ENCODE data around the gene PLXNA3.
A peak's percentile ranks its signal among the peaks of the same experiment; 100 is the strongest.
"Not testable (repeated sequence)": the region's sequence is repeated elsewhere in the genome, so short reads cannot be mapped to it uniquely, and the experiment has no call there.

Gene PLXNA3

DNA sequence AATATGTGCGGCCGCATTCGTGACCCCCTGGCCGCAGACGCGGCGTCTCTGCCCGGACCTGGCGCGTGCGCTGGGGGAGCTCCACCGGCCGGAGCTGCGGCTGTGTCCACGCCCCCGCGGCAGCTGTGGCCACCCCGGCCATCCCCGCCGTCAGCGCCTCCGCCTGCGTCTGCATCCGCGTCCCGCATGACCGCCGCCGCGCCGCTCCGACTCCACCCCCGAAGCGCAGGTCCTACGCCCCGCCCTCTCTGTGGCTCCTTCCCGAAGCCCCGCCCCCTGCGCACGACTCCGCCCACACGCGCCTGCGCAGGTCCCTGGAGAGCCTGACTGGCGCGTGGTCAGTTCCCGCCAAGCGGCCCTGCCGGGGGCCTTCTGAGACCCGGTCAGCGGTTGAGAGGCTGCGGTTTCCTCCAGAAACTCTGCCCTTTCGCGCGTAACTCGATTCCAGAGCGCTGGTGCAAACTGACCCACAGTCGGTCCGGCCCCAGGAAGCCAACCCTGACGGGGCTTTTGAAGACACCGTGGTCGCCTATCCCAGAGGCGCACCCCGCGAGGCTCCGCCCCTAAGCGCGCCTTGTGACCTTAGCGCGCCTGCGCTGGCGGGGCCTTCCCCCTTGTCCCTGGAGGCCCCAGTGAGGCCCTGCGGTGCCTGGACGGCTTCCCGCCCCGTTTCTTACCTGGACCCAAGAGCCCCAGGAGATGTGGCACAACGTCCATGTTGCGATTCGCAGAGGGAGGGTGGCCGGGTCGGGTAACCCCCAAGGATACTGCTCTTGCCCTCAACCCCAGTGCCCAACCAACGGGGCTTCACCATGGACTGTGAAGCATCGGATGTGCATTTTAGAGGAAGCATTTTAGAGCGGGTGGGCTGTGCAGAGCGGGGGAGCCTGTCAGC, 20.9 kb downstream of the PLXNA3 start, which contains the start of gene LAGE3:
Gene LAGE3 (minus strand): TSS at position 554 of the 895 bp plus-strand sequence. CDS start 366 bp downstream, at position 188.
- DNase-seq (ENCODE audit: low read depth): peak; percentile 56

DNA sequence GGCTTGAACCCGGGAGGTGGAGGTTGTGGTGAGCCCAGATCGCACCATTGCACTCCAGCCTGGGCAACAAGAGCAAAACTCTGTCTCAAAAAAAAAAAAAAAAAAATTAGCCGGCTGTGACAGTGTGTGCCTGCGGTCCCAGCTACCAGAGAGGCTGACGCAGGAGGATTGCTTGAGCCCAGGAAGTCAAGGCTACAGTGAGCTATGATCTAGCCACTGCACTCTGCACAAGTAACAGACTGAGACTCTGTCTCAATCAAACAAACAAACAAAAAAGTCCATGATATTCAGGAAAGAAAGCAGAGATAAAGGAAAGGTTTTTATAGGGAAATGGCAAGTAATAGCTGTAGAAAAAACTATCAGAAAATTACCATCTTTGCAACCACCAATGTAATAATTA, 23.1 kb downstream of the PLXNA3 start:
- DNase-seq (ENCODE audit: low read depth): no peak

DNA sequence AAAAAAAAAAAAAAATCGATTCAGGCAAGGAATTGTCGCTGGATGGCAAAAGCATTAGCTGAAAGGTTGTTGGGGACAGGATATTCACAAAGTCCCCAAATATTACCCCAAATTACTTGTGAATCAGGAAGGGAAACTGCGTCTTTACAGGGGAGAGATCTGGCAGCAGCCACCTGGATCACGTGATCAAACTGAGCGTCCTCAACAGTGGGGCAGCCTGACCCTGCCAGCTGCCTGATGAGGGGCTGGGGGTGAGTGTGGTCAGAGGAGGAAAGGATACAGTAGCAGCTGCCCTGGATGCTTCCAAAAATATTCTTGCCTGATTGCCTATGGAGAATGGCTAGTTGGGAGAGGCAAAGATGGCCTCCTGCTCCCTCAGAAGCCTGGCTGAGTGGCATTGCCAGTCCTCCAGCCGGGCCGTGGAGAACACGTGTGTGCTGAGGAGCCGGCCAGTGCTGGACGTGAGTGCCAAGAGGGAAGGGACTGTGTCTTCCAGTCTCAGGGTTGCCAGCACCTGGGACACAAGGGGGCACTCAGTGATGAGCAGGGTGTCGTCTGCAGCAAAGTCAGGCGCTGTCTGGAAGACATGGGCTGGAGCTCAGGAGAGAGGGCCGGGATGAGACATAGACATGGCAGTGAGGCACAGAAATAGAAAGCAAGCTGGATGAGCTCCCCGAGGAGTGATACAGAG, 24.0 kb downstream of the PLXNA3 start:
- DNase-seq (ENCODE audit: low read depth): no peak

DNA sequence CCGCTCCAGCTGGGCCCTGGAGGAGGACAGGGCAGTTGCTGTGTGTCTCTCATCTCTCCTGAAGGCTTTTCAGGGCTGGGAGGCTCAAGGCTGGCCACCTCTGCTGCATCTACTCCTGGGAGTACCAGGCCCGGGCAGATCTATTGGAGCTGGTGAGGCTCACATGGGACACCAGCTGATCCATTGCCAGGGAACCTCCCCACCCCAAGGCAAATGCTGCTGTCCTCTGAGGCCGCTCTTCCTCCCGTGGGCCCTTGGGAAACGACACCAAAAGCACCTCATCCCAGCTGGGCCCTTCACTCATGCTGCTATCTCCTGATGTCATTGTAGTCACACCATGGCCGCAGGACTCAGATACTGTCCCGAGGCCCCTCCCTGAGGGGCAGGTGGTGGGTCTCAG, 24.7 kb downstream of the PLXNA3 start:
- DNase-seq (ENCODE audit: low read depth): no peak

DNA sequence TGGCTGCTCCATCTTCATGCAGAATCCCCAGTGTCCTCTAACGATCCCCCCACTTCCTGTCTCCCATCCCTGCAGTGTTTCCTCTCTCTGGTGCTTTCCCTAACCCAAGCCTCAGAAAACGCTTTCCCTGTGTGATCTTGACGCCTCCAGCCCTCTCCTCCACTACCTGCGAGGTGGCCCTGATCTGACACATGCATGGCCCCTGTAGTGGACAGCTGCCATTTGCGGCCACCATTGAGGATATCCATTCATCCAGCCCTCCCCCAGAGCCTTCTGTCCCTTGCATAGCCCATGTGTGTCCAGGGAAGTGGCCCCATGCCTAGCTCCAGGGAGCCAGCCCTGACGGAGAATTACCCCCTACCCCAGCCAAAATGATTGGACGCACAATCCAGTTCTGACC, 25.2 kb downstream of the PLXNA3 start:
- DNase-seq (ENCODE audit: low read depth): no peak

DNA sequence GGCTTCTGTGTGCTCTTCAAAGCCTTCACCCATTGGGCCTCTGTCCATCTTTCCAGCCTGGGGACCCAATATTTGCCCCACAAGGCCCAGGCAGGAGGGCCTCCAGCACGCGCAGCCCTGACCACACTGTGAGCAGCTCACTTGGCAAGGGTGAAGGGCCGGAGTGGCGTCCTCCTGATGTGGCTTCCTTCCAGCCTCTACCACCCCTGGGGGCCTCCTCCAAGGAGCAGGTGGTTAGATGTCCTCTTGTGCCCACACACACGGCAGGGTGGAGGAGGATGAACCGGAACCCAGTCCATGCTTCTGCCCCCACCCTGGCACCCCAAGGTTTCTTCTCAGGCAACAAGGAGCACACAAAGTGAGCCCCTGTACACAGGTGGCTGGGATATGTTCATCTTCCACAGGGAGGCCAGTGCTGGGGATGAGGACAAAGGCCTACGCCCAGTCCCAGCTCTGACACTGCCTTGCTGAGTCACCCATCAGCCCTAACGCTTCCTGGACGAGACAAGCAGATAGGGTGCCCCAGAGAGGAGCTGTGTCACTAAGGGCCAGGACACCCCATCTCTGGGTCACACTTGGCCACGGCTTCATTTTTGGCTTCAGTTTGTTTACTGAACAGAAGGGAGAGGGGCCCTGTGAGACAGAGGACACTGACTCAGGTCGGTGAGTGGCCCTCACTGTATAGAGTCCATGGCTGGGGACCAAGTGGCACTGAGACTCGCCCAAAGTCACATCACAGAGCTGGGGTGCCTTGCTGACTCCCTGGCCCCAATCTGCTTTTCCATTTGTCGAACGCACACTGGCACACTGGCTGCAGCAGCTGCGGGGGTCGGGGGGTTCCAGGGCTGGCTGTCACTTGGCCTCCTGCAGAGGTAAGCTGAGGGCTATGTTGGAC, 26.4 kb downstream of the PLXNA3 start:
- DNase-seq (ENCODE audit: low read depth): no peak

DNA sequence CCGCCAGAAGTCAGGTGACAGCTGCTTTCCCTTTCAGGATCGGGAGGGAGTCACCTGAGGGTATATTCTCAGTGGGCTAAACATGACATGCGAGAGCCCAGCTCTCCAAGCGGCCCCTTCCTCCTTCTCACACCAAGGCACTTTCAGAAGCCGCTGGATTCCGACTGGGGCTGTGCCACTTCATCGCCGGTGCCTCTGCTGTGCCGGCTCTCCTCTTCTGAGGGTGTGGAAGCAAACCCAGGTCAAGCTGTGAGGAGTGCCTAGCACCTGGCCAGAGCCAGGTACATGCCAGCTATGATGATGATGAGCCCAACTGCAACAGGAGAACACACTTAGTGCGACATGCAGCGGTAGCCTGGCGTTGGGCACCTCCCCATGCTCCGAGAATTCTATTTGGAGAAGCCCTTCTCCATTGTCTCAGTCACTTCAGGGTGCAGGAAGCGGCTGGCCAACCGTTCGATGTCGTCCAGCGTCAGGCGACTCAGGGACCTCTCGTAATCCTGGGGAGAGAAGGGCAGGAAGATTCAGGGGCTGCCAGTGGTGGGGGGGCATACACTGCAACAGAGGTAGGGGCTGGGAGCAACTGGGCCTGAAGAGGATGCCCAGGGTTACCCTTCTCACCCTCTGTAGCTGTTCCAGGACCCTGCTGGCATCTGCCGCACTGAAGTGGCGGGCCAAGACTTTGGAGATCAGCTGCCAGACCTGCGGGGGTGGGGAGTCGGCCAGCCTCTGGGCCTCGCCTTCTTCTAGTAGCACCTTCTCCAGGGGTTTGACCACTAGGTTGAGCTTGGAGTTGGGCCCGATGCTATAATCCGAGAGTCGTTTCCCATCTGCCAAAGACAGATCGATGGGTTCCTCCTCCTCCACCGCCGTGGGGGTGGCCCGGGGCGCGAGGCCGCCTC, 27.3 kb downstream of the PLXNA3 start:
- no peak for DNase-seq (ENCODE audit: low read depth)

DNA sequence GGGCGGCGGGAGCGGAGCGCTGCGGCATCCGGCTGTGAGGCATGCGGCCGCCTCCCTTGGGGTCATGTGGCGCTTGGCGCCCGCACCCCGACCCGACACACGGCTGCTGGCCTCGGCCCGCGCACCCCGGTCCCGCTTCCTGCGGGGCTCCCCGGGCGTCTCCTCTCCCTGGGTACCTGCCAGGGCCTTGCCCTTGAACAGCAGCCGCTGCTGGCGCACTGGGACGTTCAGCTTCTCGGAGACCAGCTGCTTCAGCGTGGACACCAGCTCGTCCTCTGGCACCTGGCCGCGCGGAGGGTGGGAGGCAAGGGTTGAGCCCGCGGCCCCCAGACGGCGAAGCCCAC, 27.9 kb downstream of the PLXNA3 start:
- no peak for DNase-seq (ENCODE audit: low read depth)

DNA sequence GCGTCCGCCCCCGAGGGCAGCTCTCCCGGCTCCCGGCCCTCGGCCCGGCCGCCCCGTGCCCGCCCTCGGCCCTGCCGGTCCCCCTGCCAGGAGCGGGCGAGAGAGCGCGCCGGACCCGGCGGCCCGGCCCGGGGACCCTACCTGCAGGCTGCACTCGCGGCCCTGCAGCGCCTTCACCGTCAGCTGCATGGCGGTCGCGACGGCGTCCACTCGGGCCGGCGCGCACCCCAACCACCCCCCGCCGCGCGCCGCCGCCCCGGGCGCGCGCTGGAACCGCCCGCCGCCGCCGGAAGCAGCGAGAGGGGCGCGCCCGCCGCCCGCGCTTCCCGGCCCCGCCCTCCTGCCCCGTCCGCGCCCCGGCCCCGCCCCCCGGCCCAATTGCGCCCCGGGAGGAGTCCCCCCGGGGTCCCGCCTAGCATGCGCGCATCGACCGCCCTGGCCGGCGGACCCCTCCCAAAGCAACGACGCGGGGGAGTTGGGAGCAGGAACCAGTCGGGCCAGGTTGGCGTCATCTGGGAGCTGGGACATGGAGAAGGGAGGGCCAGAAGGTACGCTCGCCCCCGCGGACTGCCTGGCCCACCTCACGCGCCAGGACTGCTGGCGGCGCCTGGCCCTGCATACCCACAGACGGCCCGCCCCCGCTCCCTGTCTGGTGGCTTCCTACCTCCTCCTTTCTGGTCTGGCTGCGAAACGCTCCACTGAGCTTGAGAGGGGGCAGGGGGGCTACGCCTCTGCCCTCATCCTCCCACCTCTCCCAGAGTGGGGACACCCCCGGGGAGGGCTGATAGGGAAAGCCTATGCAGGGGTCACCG, 28.5 kb downstream of the PLXNA3 start, which contains the start of gene UBL4A:
Gene UBL4A (minus strand): TSS at position 220 of the 812 bp plus-strand sequence. CDS start 31 bp downstream, at position 189.
- DNase-seq (ENCODE audit: low read depth): no peak

DNA sequence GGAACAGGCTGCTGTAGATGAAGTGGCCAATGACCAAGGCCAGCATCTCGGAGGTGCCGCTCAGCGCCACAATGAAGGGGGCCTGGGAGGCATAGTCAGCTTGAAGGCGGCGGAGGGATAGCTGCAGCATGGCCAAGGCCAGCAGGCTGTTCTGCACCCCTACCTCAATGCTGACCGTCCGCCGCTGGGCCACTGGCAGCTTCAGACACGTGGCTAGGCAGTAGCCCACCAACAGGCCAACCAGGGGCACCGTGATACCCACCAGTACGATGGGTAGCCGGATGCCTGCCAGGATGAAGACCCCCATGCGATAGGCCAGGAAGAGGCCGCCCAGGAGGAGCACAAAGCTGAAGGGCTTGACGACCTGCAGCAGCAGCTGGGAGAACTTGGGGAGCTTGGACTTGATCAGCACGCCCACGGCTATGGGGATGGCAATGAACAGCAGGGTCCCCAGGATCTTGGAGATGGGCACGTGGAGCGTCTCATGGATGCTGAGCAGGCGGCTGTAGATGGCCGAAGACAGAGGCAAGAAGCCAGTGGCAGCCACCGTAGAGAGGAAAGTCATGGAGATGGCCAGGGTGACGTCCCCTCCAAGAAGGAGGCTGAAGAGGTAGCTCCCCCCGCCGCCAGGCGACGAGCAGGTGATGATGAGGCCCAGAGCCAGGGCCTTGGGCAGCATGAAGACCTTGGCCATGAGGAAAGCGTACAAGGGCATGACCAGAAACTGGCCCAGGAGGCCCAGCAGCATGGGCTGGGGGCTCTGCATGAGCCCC, 29.6 kb downstream of the PLXNA3 start:
- no peak for DNase-seq (ENCODE audit: low read depth)

DNA sequence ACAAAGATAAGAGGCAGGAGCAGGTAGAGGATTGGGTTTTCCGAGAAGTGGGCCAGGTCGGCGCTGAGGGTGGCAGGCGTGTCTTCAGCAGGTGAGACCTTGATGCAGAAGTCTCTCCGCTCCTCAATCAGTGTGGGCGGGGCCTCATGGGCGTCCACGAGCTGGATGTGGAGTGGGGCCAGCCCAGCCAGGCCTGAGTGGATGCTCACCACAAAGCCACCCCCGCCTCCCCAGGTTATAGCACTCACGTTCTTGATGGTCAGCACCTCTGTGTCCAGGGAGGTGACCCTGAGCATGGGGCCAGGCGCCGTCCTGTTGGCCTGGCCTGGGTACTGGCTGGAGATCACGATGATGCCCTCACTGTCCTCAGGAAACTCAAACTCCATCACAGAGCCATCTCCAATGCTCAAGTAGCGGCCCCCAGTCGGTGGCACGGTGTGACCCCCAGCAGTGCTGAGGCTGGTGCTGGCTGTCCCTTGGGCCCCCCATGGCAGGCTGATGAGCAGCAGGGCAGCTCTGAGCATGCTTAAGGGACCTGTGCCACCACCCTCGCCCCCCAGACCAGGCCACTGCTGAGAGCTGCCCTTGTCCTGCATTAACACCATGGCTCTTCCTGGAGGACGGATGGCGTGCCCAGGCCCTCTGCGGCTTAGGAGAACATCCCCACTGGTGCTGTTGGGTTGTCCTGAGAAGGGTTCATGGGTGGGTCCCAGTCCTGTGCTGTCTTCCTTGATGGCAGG, 30.4 kb downstream of the PLXNA3 start:
- no peak for DNase-seq (ENCODE audit: low read depth)

DNA sequence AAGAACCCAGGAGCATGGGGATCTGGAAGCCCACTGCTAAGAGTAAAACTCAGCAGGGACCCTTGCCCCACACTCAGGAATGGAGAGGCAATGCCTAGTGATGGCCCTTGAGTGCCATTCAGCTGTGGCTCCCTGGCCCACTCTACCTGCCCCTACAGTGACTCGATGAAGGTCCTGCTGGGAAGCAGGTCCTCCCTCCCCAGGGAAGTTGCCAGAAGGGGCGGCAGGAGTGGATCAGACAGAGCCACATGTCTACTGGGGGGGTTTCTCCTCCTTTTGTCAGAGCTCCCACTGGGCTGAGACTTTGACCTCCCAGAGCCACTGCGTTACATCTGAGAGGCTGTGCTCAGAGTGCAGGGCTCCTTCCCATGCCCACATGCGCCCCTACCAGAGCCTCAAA, 31.1 kb downstream of the PLXNA3 start:
- no peak for DNase-seq (ENCODE audit: low read depth)

DNA sequence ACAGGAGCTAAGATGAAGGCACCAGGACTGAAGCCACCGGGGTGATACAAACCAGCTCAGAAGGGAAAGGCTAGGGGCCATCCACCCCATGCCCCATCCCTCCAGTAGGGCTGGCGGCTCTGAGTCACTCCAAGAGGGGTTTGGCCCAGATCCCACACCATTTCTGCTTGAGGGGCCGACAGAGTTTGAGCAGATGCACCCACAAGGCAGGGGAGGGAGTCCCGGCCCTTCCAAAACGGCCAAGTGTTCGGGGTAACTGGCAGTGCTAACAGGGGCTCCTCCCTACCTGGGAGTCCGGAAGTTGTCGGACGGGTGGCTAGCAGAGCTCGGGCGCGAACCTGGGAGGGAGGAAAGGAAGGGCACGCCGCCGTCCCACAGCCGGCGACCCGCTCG, 31.9 kb downstream of the PLXNA3 start:
- no peak for DNase-seq (ENCODE audit: low read depth)

DNA sequence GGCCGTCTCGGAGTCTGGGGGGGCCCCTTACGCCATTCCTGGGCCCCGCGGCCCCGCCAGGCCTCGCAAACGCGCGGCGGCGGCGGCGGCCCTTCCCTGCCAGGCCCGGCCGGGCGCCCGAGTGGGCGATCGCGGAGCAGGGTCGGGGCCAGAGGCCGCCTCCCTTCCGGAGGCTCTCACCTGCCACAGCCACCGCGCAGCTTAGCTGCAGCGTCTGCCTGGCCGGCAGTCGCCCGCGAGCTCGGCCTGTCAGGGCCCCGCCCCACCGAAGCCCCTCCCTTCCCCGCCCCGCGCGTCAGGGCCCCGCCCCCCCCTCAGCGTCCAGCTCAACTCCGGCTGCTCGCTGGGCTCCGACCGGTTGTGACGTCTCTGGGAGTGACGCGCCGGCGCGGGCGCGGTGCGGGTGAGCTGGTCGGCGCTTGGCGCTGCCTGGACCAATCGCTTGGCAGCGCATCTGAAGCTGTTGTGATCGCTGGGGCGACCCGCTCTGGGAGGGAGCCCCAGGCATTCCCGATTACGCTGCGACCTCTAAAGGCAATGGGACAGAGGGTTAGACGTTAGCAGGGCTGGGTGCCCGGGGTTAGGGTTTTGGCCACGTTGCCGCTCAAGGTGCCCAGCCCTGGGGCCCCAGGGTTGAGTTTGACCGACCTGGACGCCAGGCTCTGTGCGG, 32.5 kb downstream of the PLXNA3 start, which contains the start of gene SLC10A3:
Gene SLC10A3 (minus strand): TSS at position 216 of the 670 bp plus-strand sequence. CDS start 1,689 bp downstream, outside the sequence.
- DNase-seq (ENCODE audit: low read depth): peak; percentile 65

DNA sequence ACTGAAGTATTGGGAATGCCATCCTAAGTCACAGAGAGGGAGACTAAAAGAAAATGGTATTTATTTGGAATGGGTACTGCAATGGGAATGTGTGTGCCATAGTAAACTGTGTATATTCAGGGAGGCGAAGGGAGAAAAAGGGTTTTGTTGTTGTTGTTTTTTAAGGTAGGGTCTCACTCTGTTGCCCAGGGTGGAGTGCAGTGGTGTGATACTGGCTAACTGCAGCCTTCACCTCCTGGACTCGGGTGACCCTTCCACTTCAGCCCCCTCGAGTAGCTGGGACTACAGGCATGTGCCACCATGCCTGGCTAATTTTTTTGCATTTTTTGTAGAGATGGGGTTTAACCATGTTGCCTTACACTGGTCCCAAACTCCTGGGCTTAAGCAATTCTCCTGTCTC, 36.6 kb downstream of the PLXNA3 start:
- DNase-seq (ENCODE audit: low read depth): no peak

DNA sequence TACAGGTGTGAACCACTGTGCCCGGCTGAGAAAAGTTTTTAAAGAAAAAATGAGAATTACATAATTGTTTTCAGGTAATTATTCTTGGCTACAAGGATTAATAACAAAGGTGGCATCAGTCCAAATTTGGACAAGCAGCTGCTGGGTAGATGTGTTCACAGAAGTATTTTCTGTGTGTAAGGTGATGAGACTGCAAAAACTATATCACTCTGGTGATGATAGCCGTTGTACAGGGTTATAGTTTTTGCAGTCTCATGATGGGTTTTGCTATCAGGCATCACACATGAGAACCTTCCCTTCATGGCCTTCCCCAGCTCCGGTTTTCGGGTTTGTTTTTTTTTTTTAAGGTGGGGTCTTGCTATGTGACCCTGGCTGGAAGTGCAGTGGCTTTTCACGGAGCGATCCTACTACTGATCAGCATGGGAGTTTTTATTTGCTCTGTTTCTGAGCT, 37.4 kb downstream of the PLXNA3 start:
- no peak for DNase-seq (ENCODE audit: low read depth)

DNA sequence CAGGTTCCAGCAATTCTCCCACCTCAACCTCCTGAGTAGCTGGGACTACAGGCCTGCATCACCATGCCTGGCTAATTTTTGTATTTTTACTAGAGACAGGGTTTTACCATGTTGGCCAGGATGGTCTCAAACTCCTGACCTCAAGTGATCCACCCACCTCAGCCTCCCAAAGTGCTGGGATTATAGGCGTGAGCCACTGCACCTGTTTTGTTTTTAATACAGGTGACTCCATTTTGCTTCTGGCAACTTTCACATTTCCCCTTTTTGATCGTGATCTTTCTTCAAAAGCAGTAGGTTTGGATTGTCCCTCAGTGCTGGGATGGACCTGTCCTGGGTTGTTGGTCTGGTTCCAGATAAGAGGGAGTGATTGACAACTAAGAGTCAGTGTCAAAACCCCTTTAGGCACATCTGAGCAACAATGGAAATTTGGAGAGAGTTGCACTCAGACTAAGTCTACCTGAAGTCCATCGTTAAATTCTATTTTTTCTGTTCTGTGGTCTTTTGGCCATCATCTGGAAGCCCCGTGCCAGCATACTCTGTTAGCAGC, 38.6 kb downstream of the PLXNA3 start:
- not testable (repeated sequence) for DNase-seq (ENCODE audit: low read depth)

DNA sequence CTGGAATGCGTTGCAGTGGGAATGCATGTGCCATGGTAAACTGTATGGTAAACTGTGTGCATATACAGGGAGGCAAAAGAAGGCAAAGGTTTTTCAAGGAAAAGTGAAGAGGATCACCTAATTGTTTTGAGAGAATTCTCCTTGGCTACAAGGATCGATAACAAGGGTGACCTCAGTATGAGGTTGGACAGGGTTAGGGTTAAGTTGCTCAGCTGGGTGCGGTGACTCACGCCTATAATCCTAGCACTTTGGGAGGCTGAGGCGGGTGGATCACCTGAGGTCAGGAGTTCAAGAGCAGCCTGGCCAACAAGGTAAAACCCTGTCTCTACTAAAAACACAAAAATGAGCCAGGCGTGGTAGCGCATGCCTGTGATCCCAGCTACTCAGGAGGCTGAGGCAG, 43.3 kb downstream of the PLXNA3 start:
- DNase-seq (ENCODE audit: low read depth): not testable (repeated sequence)

All from HS-5 (cell line).